Stomach (tissue), 4 donors: ENCODE measurements around the gene SPDEF.

Source experiments
- CTCF ChIP-seq, 7 experiments: fragments of 450-650 bp in 4 of 7; fragments of 200-600 bp in 3 of 7; sonication (generic) in 3 of 7; IDR thresholded peaks; one replicate each; pipeline ENCODE4 v1.5.1; 2016 to 2019; ENCODE audit warnings: antibody characterized with exemption in 7 of 7, control low read depth in 2 of 7, mild to moderate bottlenecking in 1 of 7
- POLR2A ChIP-seq, 4 donors: fragments of 450-650 bp; IDR thresholded peaks; one replicate each; pipeline ENCODE4 v1.6.1; 2016; ENCODE audit warnings: antibody characterized with exemption in 4 of 4, control low read depth in 2 of 4, mild to moderate bottlenecking in 1 of 4, moderate library complexity in 1 of 4

GRCh38 chr6:34568341-34569201 is 12.4 kb upstream of the SPDEF start:
- TF ChIP-seq POLR2A (IDR thresholded peaks at IDR 0.05) (no peak), CTCF (IDR thresholded peaks at IDR 0.05) (no peak)
